Erythroblast (primary cell): ENCODE data around the gene MAK.

ENCODE experiments used
- DNase-seq, 2 experiments: peaks; one replicate each; lab custom pipeline; 2025; lab: John Stamatoyannopoulos, UW
- GATA1 ChIP-seq: IDR thresholded peaks from 2 replicates; pipeline ENCODE4 v1.6.1; 2011; ENCODE audit warnings: low read depth, mild to moderate bottlenecking, control low read depth, low read length, moderate library complexity
- POLR2A ChIP-seq: IDR thresholded peaks from 2 replicates; pipeline ENCODE4 v1.6.1; 2011; ENCODE audit warnings: mild to moderate bottlenecking, low read length

MAK gene

GRCh38 chr6:10720960-10721849 is 117.1 kb downstream of the MAK start:
- peak; percentile 46 to 71 for DNase-seq
- peak; percentile 79 for TF ChIP-seq POLR2A

DNA sequence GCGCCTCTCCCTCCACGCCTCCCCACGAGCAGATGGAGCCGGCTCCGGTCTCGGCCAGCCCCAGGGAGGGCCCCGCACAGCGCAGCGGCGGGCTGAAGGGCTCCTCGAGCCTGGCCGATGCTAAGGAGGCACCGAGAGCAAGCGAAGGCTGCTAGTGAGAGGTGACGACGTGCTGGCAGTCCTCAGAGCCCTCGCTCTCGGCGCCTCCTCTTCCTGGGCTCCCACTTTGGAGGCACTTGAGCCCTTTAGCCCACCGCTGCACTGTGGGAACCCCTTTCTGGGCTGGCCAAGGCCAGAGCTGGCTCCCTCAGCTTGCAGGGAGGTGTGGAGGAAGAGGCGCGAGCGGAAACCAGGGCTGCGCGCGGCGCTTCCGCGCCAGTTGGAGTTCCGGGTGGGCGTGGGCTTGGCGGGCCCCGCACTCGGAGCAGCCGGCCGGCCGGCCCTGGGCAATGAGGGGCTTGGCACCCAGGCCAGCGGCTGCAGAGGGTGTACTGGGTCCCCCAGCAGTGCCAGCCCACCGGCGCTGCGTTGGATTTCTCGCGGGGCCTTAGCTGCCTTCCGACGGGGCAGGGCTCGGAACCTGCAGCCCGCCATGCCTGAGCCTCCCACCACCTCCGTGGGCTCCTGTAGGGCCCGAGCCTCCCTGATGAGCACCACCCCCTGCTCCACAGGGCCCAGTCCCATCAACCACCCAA is 117.9 kb downstream of the MAK start:
- TF ChIP-seq POLR2A (peak; percentile 43), GATA1 (no peak)
- peak; percentile 74 to 76 for DNase-seq

GRCh38 chr6:10719964-10720264 is 118.4 kb downstream of the MAK start:
- TF ChIP-seq POLR2A (no peak), GATA1 (no peak)
- peak in 1 of 2 experiments; percentile 57 for DNase-seq

- no peak for TF ChIP-seq POLR2A
- TF ChIP-seq GATA1 = no peak
- peak; percentile 61 to 72 for DNase-seq
Observed at GRCh38 chr6:10719296-10719963, 118.9 kb downstream of the MAK start.

- TF ChIP-seq POLR2A (no peak), GATA1 (no peak)
- no peak for DNase-seq
Observed at GRCh38 chr6:10713962-10714361, 124.4 kb downstream of the MAK start.
